GM15510 (cell line): ENCODE results near the gene NRXN3.

Source experiments
- POLR2A ChIP-seq: IDR thresholded peaks from 3 replicates; pipeline ENCODE4 v1.6.1; 2011; ENCODE audit warnings: borderline replicate concordance; ENCODE audit not compliant: insufficient read length; ENCODE audit errors: extremely low read depth

NRXN3 gene

GRCh38 chr14:78197051-78197450 is 26.9 kb downstream of the NRXN3 start:
- TF ChIP-seq POLR2A: no peak

GRCh38 chr14:78202163-78202562 is 32.0 kb downstream of the NRXN3 start:
- TF ChIP-seq POLR2A: no peak

- no peak for TF ChIP-seq POLR2A
Measured at GRCh38 chr14:78202976-78203375, 32.8 kb downstream of the NRXN3 start.

- no peak for TF ChIP-seq POLR2A
Measured at GRCh38 chr14:78207414-78207813, 37.2 kb downstream of the NRXN3 start.

- no peak for TF ChIP-seq POLR2A
Measured at GRCh38 chr14:78220273-78220672, 50.1 kb downstream of the NRXN3 start.

GRCh38 chr14:78222746-78223145 is 52.6 kb downstream of the NRXN3 start:
- no peak for TF ChIP-seq POLR2A

- TF ChIP-seq POLR2A: no peak
Measured at GRCh38 chr14:78227248-78228077, 57.3 kb downstream of the NRXN3 start.

- TF ChIP-seq POLR2A: no peak
Measured at GRCh38 chr14:78228702-78229327, 58.6 kb downstream of the NRXN3 start.

- TF ChIP-seq POLR2A: no peak
Measured at GRCh38 chr14:78232231-78233000, 62.2 kb downstream of the NRXN3 start.

GRCh38 chr14:78238141-78238540 is 68.0 kb downstream of the NRXN3 start:
- TF ChIP-seq POLR2A: no peak

GRCh38 chr14:78240567-78240966 is 70.4 kb downstream of the NRXN3 start:
- TF ChIP-seq POLR2A: no peak

GRCh38 chr14:78242086-78242485 is 71.9 kb downstream of the NRXN3 start:
- no peak for TF ChIP-seq POLR2A

- no peak for TF ChIP-seq POLR2A
Measured at GRCh38 chr14:78243187-78243586, 73.0 kb downstream of the NRXN3 start.

GRCh38 chr14:78245238-78245637 is 75.1 kb downstream of the NRXN3 start:
- TF ChIP-seq POLR2A: no peak

- no peak for TF ChIP-seq POLR2A
Measured at GRCh38 chr14:78248501-78249090, 78.4 kb downstream of the NRXN3 start.
